ENCODE measurements around the gene CDC6.

DNA sequence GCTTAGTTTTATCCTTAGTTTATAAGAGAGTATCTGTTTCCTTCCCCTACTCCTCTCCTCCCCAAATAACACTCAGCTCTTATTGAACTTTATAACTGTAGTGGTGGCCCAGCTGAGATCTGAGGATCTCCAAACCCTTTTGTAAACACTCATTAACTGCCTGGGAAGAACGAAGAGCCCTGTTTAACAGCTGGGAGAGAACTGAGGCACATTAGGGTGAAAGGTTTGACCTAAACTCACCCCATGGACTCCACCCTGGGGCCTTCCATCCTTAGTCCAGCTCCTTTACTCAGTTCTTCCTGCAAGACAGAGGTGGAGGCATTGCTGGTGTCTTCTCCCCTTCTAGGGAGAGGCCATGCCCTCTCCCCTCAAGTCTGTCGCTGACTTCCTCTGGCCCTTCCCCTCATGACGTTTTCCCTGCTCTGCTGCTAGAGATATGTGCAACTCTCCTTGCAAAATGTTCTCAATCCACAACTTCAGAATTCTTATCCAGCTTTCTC, 20.1 kb downstream of the CDC6 start:
- TF ChIP-seq, protein P1, sequence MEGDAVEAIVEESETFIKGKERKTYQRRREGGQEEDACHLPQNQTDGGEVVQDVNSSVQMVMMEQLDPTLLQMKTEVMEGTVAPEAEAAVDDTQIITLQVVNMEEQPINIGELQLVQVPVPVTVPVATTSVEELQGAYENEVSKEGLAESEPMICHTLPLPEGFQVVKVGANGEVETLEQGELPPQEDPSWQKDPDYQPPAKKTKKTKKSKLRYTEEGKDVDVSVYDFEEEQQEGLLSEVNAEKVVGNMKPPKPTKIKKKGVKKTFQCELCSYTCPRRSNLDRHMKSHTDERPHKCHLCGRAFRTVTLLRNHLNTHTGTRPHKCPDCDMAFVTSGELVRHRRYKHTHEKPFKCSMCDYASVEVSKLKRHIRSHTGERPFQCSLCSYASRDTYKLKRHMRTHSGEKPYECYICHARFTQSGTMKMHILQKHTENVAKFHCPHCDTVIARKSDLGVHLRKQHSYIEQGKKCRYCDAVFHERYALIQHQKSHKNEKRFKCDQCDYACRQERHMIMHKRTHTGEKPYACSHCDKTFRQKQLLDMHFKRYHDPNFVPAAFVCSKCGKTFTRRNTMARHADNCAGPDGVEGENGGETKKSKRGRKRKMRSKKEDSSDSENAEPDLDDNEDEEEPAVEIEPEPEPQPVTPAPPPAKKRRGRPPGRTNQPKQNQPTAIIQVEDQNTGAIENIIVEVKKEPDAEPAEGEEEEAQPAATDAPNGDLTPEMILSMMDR (IDR thresholded peaks at IDR 0.05): no peak
- TF ChIP-seq POLR2A (IDR thresholded peaks at IDR 0.05): no peak

Data from Peyer's patch (tissue), 4 donors.